Stimulated activated naive CD8-positive, alpha-beta T cell treated with anti-CD3 and anti-CD28 coated beads, Interleukin-15, Interleukin-2, amounts not matched to agents 100 ng/mL and 50 ng/mL, for 24 hours (primary cell): ENCODE results near the gene ABHD4.
"Not testable (repeated sequence)": the region's sequence is repeated elsewhere in the genome, so short reads cannot be mapped to it uniquely, and the experiment has no call there.

Experiments
- H3K27ac Mint-ChIP-seq: one replicate; pipeline ENCODE4 v1.8.0; 2021; ENCODE audit warnings: mild to moderate bottlenecking, mixed read lengths
- H3K27me3 Mint-ChIP-seq: one replicate; pipeline ENCODE4 v1.8.0; 2021; ENCODE audit warnings: mixed read lengths
- H3K36me3 Mint-ChIP-seq: one replicate; pipeline ENCODE4 v1.8.0; 2021; ENCODE audit warnings: low read depth, mixed read lengths
- H3K4me1 Mint-ChIP-seq: one replicate; pipeline ENCODE4 v1.8.0; 2021; ENCODE audit warnings: low read depth, mixed read lengths
- H3K4me3 Mint-ChIP-seq: one replicate; pipeline ENCODE4 v1.8.0; 2021; ENCODE audit warnings: mild to moderate bottlenecking, mixed read lengths
- H3K9me3 Mint-ChIP-seq: one replicate; pipeline ENCODE4 v1.8.0; 2021; ENCODE audit warnings: mixed read lengths

Gene ABHD4

GRCh38 chr14:22598099-22598895 is at the start of gene ABHD4:
ABHD4 (plus strand) TSS chr14:22598300; CDS start chr14:22598307, 7 bp downstream.
- peaks cover 30% of the 10 kb centered on the region for H3K4me1 Mint-ChIP-seq
- H3K27ac Mint-ChIP-seq, result peak within 1 kb of the TSS; percentile 76

GRCh38 chr14:22549324-22549962 is 48.7 kb upstream of the ABHD4 start:
- no peaks in the 10 kb centered on the region for H3K9me3 Mint-ChIP-seq
- peak overlapping the region; percentile 88 for H3K4me3 Mint-ChIP-seq
- H3K27me3 Mint-ChIP-seq, result no peaks in the 10 kb centered on the region
- peaks cover 90% of the 10 kb centered on the region for H3K36me3 Mint-ChIP-seq
- H3K27ac Mint-ChIP-seq, result peak overlapping the region; percentile 98
- peaks cover 97% of the 10 kb centered on the region for H3K4me1 Mint-ChIP-seq

More at GRCh38 chr14:22598099-22598895, at the start of gene ABHD4:
- H3K9me3 Mint-ChIP-seq, result no peaks in the 10 kb centered on the region
- H3K27me3 Mint-ChIP-seq, result no peaks in the 10 kb centered on the region
- peak within 1 kb of the TSS; percentile 93 for H3K4me3 Mint-ChIP-seq
- peaks cover 13% of the 10 kb centered on the region for H3K36me3 Mint-ChIP-seq

- peaks cover 97% of the 10 kb centered on the region for H3K4me1 Mint-ChIP-seq
- H3K36me3 Mint-ChIP-seq, result peaks cover 85% of the 10 kb centered on the region
- peak overlapping the region; percentile 98 for H3K27ac Mint-ChIP-seq
- peak overlapping the region; percentile 88 for H3K4me3 Mint-ChIP-seq
- H3K9me3 Mint-ChIP-seq, result no peaks in the 10 kb centered on the region
- no peaks in the 10 kb centered on the region for H3K27me3 Mint-ChIP-seq
Measured at GRCh38 chr14:22549981-22550673, 48.0 kb upstream of the ABHD4 start.

- Mint-ChIP-seq H3K27me3 (peaks cover 6% of the 10 kb centered on the region), H3K4me1 (peaks cover 97% of the 10 kb centered on the region), H3K36me3 (peaks cover 76% of the 10 kb centered on the region), H3K9me3 (no peaks in the 10 kb centered on the region), H3K27ac (peak overlapping the region; percentile 98), H3K4me3 (peak overlapping the region; percentile 88)
Measured at GRCh38 chr14:22551605-22551997, 46.5 kb upstream of the ABHD4 start.

GRCh38 chr14:22552001-22552826 is 45.9 kb upstream of the ABHD4 start:
- Mint-ChIP-seq H3K27ac (peak overlapping the region; percentile 98), H3K36me3 (peaks cover 70% of the 10 kb centered on the region), H3K4me1 (peaks cover 97% of the 10 kb centered on the region), H3K9me3 (no peaks in the 10 kb centered on the region), H3K27me3 (peaks cover 6% of the 10 kb centered on the region), H3K4me3 (peak overlapping the region; percentile 88)

- Mint-ChIP-seq H3K36me3 (peaks cover 65% of the 10 kb centered on the region), H3K27ac (peak overlapping the region; percentile 98), H3K9me3 (no peaks in the 10 kb centered on the region), H3K4me3 (peak overlapping the region; percentile 88), H3K27me3 (peaks cover 6% of the 10 kb centered on the region), H3K4me1 (peaks cover 97% of the 10 kb centered on the region)
Measured at GRCh38 chr14:22552827-22553076, 45.3 kb upstream of the ABHD4 start.

- H3K4me3 Mint-ChIP-seq, result peak overlapping the region; percentile 88
- peaks cover 58% of the 10 kb centered on the region for H3K36me3 Mint-ChIP-seq
- H3K4me1 Mint-ChIP-seq, result peaks cover 97% of the 10 kb centered on the region
- peaks cover 6% of the 10 kb centered on the region for H3K27me3 Mint-ChIP-seq
- no peaks in the 10 kb centered on the region for H3K9me3 Mint-ChIP-seq
- H3K27ac Mint-ChIP-seq, result peak overlapping the region; percentile 98
Measured at GRCh38 chr14:22553445-22553844, 44.7 kb upstream of the ABHD4 start.

- not testable (repeated sequence) for H3K27me3 Mint-ChIP-seq, H3K9me3 Mint-ChIP-seq
- H3K36me3 Mint-ChIP-seq, result peaks cover 56% of the 10 kb centered on the region
- H3K27ac Mint-ChIP-seq, result peak overlapping the region; percentile 98
- peaks cover 98% of the 10 kb centered on the region for H3K4me1 Mint-ChIP-seq
- peak overlapping the region; percentile 88 for H3K4me3 Mint-ChIP-seq
Measured at GRCh38 chr14:22553861-22554497, 44.1 kb upstream of the ABHD4 start.

GRCh38 chr14:22554498-22555383 is 43.4 kb upstream of the ABHD4 start:
- Mint-ChIP-seq H3K27me3 (peaks cover 6% of the 10 kb centered on the region), H3K4me1 (peaks cover 98% of the 10 kb centered on the region), H3K36me3 (peaks cover 53% of the 10 kb centered on the region), H3K4me3 (peak overlapping the region; percentile 77), H3K27ac (peak overlapping the region; percentile 97), H3K9me3 (no peaks in the 10 kb centered on the region)

- Mint-ChIP-seq H3K4me1 (peaks cover 98% of the 10 kb centered on the region), H3K4me3 (peak overlapping the region; percentile 77), H3K9me3 (no peaks in the 10 kb centered on the region), H3K27ac (peak overlapping the region; percentile 97), H3K27me3 (peaks cover 6% of the 10 kb centered on the region), H3K36me3 (peaks cover 46% of the 10 kb centered on the region)
Measured at GRCh38 chr14:22555384-22556011, 42.6 kb upstream of the ABHD4 start.

- Mint-ChIP-seq H3K27ac (peak overlapping the region; percentile 97), H3K4me1 (peaks cover 98% of the 10 kb centered on the region), H3K36me3 (peaks cover 38% of the 10 kb centered on the region), H3K4me3 (peak overlapping the region; percentile 77), H3K27me3 (peaks cover 6% of the 10 kb centered on the region), H3K9me3 (no peaks in the 10 kb centered on the region)
Measured at GRCh38 chr14:22556021-22556989, 41.8 kb upstream of the ABHD4 start.

GRCh38 chr14:22556990-22557623 is 41.0 kb upstream of the ABHD4 start:
- Mint-ChIP-seq H3K36me3 (peaks cover 34% of the 10 kb centered on the region), H3K27me3 (peaks cover 6% of the 10 kb centered on the region), H3K4me3 (peak overlapping the region; percentile 77), H3K27ac (peak overlapping the region; percentile 97), H3K9me3 (no peaks in the 10 kb centered on the region), H3K4me1 (peaks cover 98% of the 10 kb centered on the region)
